ENCODE measurements around the gene ZNF800.

ZNF800 gene

GRCh38 chr7:127365957-127366315 lies 26.6 kb downstream of the ZNF800 start:
- ATAC-seq (ENCODE audit: low read depth) (no peak), DNase-seq (ENCODE audit: low spot score) (no peak)
- TF ChIP-seq, protein P1, sequence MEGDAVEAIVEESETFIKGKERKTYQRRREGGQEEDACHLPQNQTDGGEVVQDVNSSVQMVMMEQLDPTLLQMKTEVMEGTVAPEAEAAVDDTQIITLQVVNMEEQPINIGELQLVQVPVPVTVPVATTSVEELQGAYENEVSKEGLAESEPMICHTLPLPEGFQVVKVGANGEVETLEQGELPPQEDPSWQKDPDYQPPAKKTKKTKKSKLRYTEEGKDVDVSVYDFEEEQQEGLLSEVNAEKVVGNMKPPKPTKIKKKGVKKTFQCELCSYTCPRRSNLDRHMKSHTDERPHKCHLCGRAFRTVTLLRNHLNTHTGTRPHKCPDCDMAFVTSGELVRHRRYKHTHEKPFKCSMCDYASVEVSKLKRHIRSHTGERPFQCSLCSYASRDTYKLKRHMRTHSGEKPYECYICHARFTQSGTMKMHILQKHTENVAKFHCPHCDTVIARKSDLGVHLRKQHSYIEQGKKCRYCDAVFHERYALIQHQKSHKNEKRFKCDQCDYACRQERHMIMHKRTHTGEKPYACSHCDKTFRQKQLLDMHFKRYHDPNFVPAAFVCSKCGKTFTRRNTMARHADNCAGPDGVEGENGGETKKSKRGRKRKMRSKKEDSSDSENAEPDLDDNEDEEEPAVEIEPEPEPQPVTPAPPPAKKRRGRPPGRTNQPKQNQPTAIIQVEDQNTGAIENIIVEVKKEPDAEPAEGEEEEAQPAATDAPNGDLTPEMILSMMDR (IDR thresholded peaks at IDR 0.05; ENCODE audit: poor library complexity, severe bottlenecking) = no peak
- Histone ChIP-seq H3K4me1 (ENCODE audit: insufficient read depth, poor library complexity, severe bottlenecking) (no peaks in the 10 kb centered on the region), H3K27ac (ENCODE audit: poor library complexity, severe bottlenecking) (no peak overlapping the region), H3K36me3 (ENCODE audit: low read depth) (peaks cover 57% of the 10 kb centered on the region), H3K9me3 (ENCODE audit: severe bottlenecking) (no peaks in the 10 kb centered on the region), H3K27me3 (ENCODE audit: insufficient read depth, poor library complexity, severe bottlenecking) (no peaks in the 10 kb centered on the region), H3K4me3 (ENCODE audit: severe bottlenecking) (no peak overlapping the region)

- Histone ChIP-seq H3K36me3 (ENCODE audit: low read depth) (peaks cover 57% of the 10 kb centered on the region), H3K27ac (ENCODE audit: poor library complexity, severe bottlenecking) (no peak overlapping the region), H3K27me3 (ENCODE audit: insufficient read depth, poor library complexity, severe bottlenecking) (no peaks in the 10 kb centered on the region), H3K9me3 (ENCODE audit: severe bottlenecking) (no peaks in the 10 kb centered on the region), H3K4me1 (ENCODE audit: insufficient read depth, poor library complexity, severe bottlenecking) (no peaks in the 10 kb centered on the region), H3K4me3 (ENCODE audit: severe bottlenecking) (no peak overlapping the region)
- TF ChIP-seq, protein P1 (IDR thresholded peaks at IDR 0.05; ENCODE audit: poor library complexity, severe bottlenecking) = no peak
- ATAC-seq (ENCODE audit: low read depth) (no peak), DNase-seq (ENCODE audit: low spot score) (no peak)
Measured at GRCh38 chr7:127365164-127365956, 27.1 kb downstream of the ZNF800 start.

DNA sequence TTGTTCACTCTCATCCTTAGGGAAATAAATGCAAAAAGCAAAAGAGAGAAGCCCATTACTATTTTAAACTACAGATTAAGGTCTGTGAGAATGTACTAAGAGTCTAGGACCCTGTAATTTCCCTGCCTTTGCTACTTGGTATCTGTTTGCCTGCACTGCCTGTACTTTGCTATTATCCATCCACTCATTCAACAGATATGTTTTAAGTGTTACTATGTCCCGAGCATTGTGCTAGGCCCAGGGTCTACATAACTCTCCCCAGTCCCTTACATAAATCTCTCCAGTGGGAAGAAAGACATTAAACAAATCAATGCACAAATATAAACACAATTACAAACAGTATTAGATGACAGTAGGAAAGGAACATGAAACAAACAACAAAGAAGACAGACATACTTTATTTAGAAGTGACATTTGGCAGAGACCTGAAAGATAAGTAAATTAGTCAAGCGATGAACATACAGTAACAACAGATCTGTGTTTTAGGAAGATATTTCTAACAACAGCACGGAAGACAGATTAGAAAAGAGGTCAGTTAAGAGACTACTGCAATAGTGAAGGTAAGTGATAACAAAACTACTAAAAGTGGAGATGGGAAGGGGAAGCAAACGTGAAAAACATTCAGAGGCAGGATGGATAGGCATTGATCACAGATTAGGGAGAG lies 30.0 kb downstream of the ZNF800 start:
- Histone ChIP-seq H3K36me3 (ENCODE audit: low read depth) (peaks cover 38% of the 10 kb centered on the region), H3K4me3 (ENCODE audit: severe bottlenecking) (no peak overlapping the region), H3K4me1 (ENCODE audit: insufficient read depth, poor library complexity, severe bottlenecking) (no peaks in the 10 kb centered on the region), H3K27me3 (ENCODE audit: insufficient read depth, poor library complexity, severe bottlenecking) (no peaks in the 10 kb centered on the region), H3K9me3 (ENCODE audit: severe bottlenecking) (no peaks in the 10 kb centered on the region), H3K27ac (ENCODE audit: poor library complexity, severe bottlenecking) (no peak overlapping the region)
- TF ChIP-seq, protein P1 (IDR thresholded peaks at IDR 0.05; ENCODE audit: poor library complexity, severe bottlenecking) = no peak
- ATAC-seq (ENCODE audit: low read depth) (no peak), DNase-seq (ENCODE audit: low spot score) (no peak)

DNA sequence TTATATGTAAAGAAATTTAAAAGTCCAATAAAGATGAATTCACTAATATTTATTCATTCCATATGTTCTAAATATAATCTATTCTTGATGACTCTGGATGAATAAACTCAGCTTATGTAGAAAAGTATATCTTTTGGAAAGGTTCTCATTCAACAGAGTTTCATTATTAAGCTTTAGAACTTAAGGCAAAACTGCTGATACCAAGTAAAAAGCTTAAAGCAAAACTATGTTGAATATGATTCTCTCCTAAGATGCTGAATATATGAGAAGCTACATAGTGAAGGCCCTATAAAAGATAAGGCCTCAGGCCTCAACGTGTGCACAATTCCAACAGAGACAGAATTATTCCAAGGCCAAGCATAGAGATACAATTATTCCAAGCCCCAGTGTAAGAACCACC lies 30.8 kb downstream of the ZNF800 start:
- ATAC-seq (ENCODE audit: low read depth) (no peak), DNase-seq (ENCODE audit: low spot score) (no peak)
- Histone ChIP-seq H3K4me3 (ENCODE audit: severe bottlenecking) (no peak overlapping the region), H3K36me3 (ENCODE audit: low read depth) (peaks cover 42% of the 10 kb centered on the region), H3K4me1 (ENCODE audit: insufficient read depth, poor library complexity, severe bottlenecking) (no peaks in the 10 kb centered on the region), H3K27ac (ENCODE audit: poor library complexity, severe bottlenecking) (no peak overlapping the region), H3K9me3 (ENCODE audit: severe bottlenecking) (no peaks in the 10 kb centered on the region), H3K27me3 (ENCODE audit: insufficient read depth, poor library complexity, severe bottlenecking) (no peaks in the 10 kb centered on the region)
- TF ChIP-seq, protein P1 (IDR thresholded peaks at IDR 0.05; ENCODE audit: poor library complexity, severe bottlenecking) = no peak

DNA sequence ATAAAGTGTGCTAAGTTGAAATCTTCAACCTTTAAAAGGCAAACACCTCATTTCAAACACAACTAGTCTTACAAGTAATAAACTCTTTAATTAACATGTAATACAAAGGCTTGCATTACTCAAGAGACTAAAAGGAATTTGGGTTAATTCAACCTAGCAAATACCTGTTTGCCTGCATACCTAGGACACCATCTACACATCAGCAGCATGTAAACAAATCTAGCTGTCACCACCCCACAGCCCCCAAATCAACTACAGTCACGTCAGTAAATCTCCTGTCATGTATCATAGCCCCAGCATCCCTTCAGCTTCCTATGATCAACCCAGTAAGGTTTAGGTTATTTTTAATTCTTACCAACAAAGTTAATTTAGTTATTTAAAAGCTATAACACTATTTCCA lies 33.5 kb downstream of the ZNF800 start:
- no peak for ATAC-seq (ENCODE audit: low read depth)
- no peaks in the 10 kb centered on the region for H3K4me1 ChIP-seq (ENCODE audit: insufficient read depth, poor library complexity, severe bottlenecking)

More for the DNA sequence above, 33.5 kb downstream of the ZNF800 start:
- no peaks in the 10 kb centered on the region for H3K27me3 ChIP-seq (ENCODE audit: insufficient read depth, poor library complexity, severe bottlenecking)
- H3K36me3 ChIP-seq (ENCODE audit: low read depth) = peaks cover 46% of the 10 kb centered on the region
- TF ChIP-seq, protein P1 (IDR thresholded peaks at IDR 0.05; ENCODE audit: poor library complexity, severe bottlenecking) = no peak
- no peak for DNase-seq (ENCODE audit: low spot score)
- H3K9me3 ChIP-seq (ENCODE audit: severe bottlenecking) = no peaks in the 10 kb centered on the region
- H3K4me3 ChIP-seq (ENCODE audit: severe bottlenecking) = no peak overlapping the region
- no peak overlapping the region for H3K27ac ChIP-seq (ENCODE audit: poor library complexity, severe bottlenecking)
